Psoas muscle (tissue), 8 donors: ENCODE data around the gene KLHDC10. TPM values are rescaled to one million over a fixed set of nuclear protein-coding genes. Genes with fewer than 3 reads are reported as not detected.

Experiments used
- ATAC-seq, 4 donors: fragments of 200-7000 bp; cut with Tn5 transposase; one replicate each; pipeline ENCODE4 v1.9.1; 2020; ENCODE audit warnings: moderate library complexity in 3 of 4, mild to moderate bottlenecking in 2 of 4
- DNase-seq, 2 donors: peaks; one replicate each; pipeline ENCODE4 v3.0.0-alpha.2; 2020
- H3K27ac ChIP-seq: fragments of 200-600 bp; one replicate; pipeline ENCODE4 v1.8.0; 2022
- H3K27me3 ChIP-seq, 3 donors: fragments of 200-600 bp in 1 of 3; one replicate each; pipeline versions ENCODE4 v1.6.1 to v1.8.0; 2013 to 2022; ENCODE audit warnings: low read length in 2 of 3, mild to moderate bottlenecking in 2 of 3, moderate library complexity in 1 of 3; ENCODE audit not compliant: insufficient read depth in 3 of 3
- H3K36me3 ChIP-seq, 2 donors: fragments of 200-600 bp in 1 of 2; one replicate each; pipeline versions ENCODE4 v1.6.1 to v1.8.0; 2013 to 2022; ENCODE audit warnings: low read depth in 1 of 2, mild to moderate bottlenecking in 1 of 2, moderate library complexity in 1 of 2; ENCODE audit not compliant: insufficient read depth in 1 of 2
- H3K4me1 ChIP-seq: fragments of 200-600 bp; one replicate; pipeline ENCODE4 v1.8.0; 2022
- H3K4me3 ChIP-seq: fragments of 200-600 bp; one replicate; pipeline ENCODE4 v1.8.0; 2022; ENCODE audit warnings: mild to moderate bottlenecking
- H3K9me3 ChIP-seq: fragments of 200-600 bp; one replicate; pipeline ENCODE4 v1.8.0; 2022
- CTCF ChIP-seq: fragments of 200-600 bp; IDR thresholded peaks from one replicate; pipeline ENCODE4 v1.8.0; 2022; ENCODE audit warnings: antibody characterized with exemption
- WGBS, 3 donors: extraction: QIAGEN DNeasy Blood & Tissue Kit; methylation state at CpG; one replicate each; pipeline versions ENCODE4 v1.1.6 to v1.1.7; 2013; 5-methylcytosine and 5-hydroxymethylcytosine counted together
- intact Hi-C, 2 donors: fragments of 100-400 bp; cut with DNase I; formaldehyde crosslinking; loops; one replicate each; pipeline versions ENCODE4 v1.11.0 to v1.14.2; 2022
- polyA plus RNA-seq, 3 donors: library from polyadenylated mRNA; stranded (reverse); fragments of 200-250 nt; gene quantifications; one replicate each; pipeline ENCODE4 v1.2.3, GENCODE V29; 2013
- total RNA-seq, 4 donors: library from RNA; stranded (reverse); fragmentation: NEBNext Ultra II Directional in 2 of 4; extraction: Animal tissue kit (Norgen Biotek cat#: 25700) in 2 of 4; gene quantifications; one replicate each; pipeline versions ENCODE4 v1.2.1 to v1.2.4, GENCODE V29; 2021 to 2023
- donor health status: healthy with polysubstance abuse.
- donor health status: DM: no; HTN: no; CAD: no; lungs with moderate emphysema.
- donor health status: Bipolar disorder and iron deficiency.
- donor health status: healthy.
- donor health status: DM: yes; HTN: yes; CAD: no.
- donor health status: DM: no; HTN: no; CAD: no.
- donor health status: DM: no; HTN: no; CAD: no.
- donor health status: DM: yes; HTN: yes; CAD: no.

KLHDC10 gene
- total and polyA plus RNA-seq, 7 donors: 17.6 to 49.6 (median 33.8) TPM

- Histone ChIP-seq H3K27me3 (no peaks in the 10 kb centered on the region), H3K4me1 (peaks cover 5% of the 10 kb centered on the region), H3K4me3 (no peak overlapping the region), H3K27ac (no peak overlapping the region), H3K36me3 (no peaks in the 10 kb centered on the region), H3K9me3 (no peaks in the 10 kb centered on the region)
- ATAC-seq (no peak), DNase-seq (no peak)
- WGBS, 3 donors: 86 to 97% (median 94%) methylated on average over 5 of the region's 5 CpGs
- intact Hi-C loops: no loop called here
- no peak for TF ChIP-seq CTCF
These were observed 81.5 kb downstream of the KLHDC10 start for GRCh38 chr7:130151591-130152492.

GRCh38 chr7:130152493-130153210 is 82.3 kb downstream of the KLHDC10 start:
- intact Hi-C loops: no loop called here
- Histone ChIP-seq H3K4me3 (no peak overlapping the region), H3K9me3 (no peaks in the 10 kb centered on the region), H3K27ac (no peak overlapping the region), H3K27me3 (no peaks in the 10 kb centered on the region), H3K4me1 (peaks cover 5% of the 10 kb centered on the region), H3K36me3 (no peaks in the 10 kb centered on the region)
- WGBS, 3 donors: 78 to 87% (median 85%) methylated on average over 17 of the region's 17 CpGs
- TF ChIP-seq CTCF: no peak
- DNase-seq (no peak), ATAC-seq (no peak)

GRCh38 chr7:130153211-130153908 is 83.0 kb downstream of the KLHDC10 start:
- H3K27ac ChIP-seq: no peak overlapping the region

GRCh38 chr7:130154131-130154500 is 83.8 kb downstream of the KLHDC10 start:
- intact Hi-C loops: no loop called here
- Histone ChIP-seq H3K9me3 (no peaks in the 10 kb centered on the region), H3K4me3 (no peak overlapping the region), H3K27me3 (no peaks in the 10 kb centered on the region), H3K36me3 (no peaks in the 10 kb centered on the region), H3K4me1 (peaks cover 5% of the 10 kb centered on the region), H3K27ac (no peak overlapping the region)
- 12 to 22% (median 21%) methylated on average over 4 to 6 of the region's 6 CpGs for WGBS, 3 donors
- no peak for TF ChIP-seq CTCF
- DNase-seq (no peak), ATAC-seq (peak; percentile 41 to 62 (median 42))

More at GRCh38 chr7:130153211-130153908, 83.0 kb downstream of the KLHDC10 start:
- ATAC-seq: peak in 1 of 4 donors; percentile 11
- intact Hi-C loops: no loop called here
- H3K4me3 ChIP-seq: no peak overlapping the region
- no peak for TF ChIP-seq CTCF
- DNase-seq: no peak
- no peaks in the 10 kb centered on the region for H3K9me3 ChIP-seq
- 59 to 65% (median 62%) methylated on average over 23 to 29 of the region's 29 CpGs for WGBS, 3 donors
- no peaks in the 10 kb centered on the region for H3K27me3 ChIP-seq
- H3K4me1 ChIP-seq: peaks cover 5% of the 10 kb centered on the region
- H3K36me3 ChIP-seq: no peaks in the 10 kb centered on the region
